Forelimb muscle (tissue), 1 donor: ENCODE data around the gene ARRDC5. TPM values are rescaled to one million over a fixed set of nuclear protein-coding genes. Genes with fewer than 3 reads are reported as not detected.
"Not testable (repeated sequence)": the region's sequence is repeated elsewhere in the genome, so short reads cannot be mapped to it uniquely, and the experiment has no call there.

ENCODE experiments used
- DNase-seq: peaks from one replicate; pipeline ENCODE4 v3.0.0-alpha.2; 2013; ENCODE audit warnings: low read depth
- polyA plus RNA-seq: library from polyadenylated mRNA; unstranded; fragments of 120-200 nt; gene quantifications from one replicate; pipeline ENCODE4 v1.2.1, GENCODE V29; 2013; ENCODE audit not compliant: insufficient read length

The ARRDC5 gene
- polyA plus RNA-seq, 1 donor: not detected

- DNase-seq: peak; percentile 35
Measured at GRCh38 chr19:4909897-4910593, 7.3 kb upstream of the ARRDC5 start.

GRCh38 chr19:4909156-4909896 lies 6.6 kb upstream of the ARRDC5 start, which contains the start of gene UHRF1:
Gene UHRF1 (plus strand): TSS chr19:4909501. CDS start chr19:4910886, 1,385 bp downstream.
- DNase-seq: no peak

GRCh38 chr19:4908781-4909155 lies 6.1 kb upstream of the ARRDC5 start:
- no peak for DNase-seq

GRCh38 chr19:4908360-4908759 lies 5.7 kb upstream of the ARRDC5 start:
- no peak for DNase-seq

GRCh38 chr19:4906963-4907362 lies 4.3 kb upstream of the ARRDC5 start:
- no peak for DNase-seq

GRCh38 chr19:4904481-4904880 lies 1.8 kb upstream of the ARRDC5 start:
- no peak for DNase-seq

GRCh38 chr19:4900879-4901278 lies 1.8 kb downstream of the ARRDC5 start:
- not testable (repeated sequence) for DNase-seq

- no peak for DNase-seq
Measured at GRCh38 chr19:4897146-4897545, 5.5 kb downstream of the ARRDC5 start.

- DNase-seq: no peak
Measured at GRCh38 chr19:4896372-4896771, 6.3 kb downstream of the ARRDC5 start.

- not testable (repeated sequence) for DNase-seq
Measured at GRCh38 chr19:4892962-4893361, 9.7 kb downstream of the ARRDC5 start.

- no peak for DNase-seq
Measured at GRCh38 chr19:4891066-4891465, 11.6 kb downstream of the ARRDC5 start.

- DNase-seq: no peak
Measured at GRCh38 chr19:4889034-4889815, 13.5 kb downstream of the ARRDC5 start.

- not testable (repeated sequence) for DNase-seq
Measured at GRCh38 chr19:4887803-4888202, 14.9 kb downstream of the ARRDC5 start.

GRCh38 chr19:4884993-4885392 lies 17.7 kb downstream of the ARRDC5 start:
- DNase-seq: not testable (repeated sequence)

- DNase-seq: not testable (repeated sequence)
Measured at GRCh38 chr19:4882874-4883273, 19.8 kb downstream of the ARRDC5 start.

- DNase-seq: no peak
Measured at GRCh38 chr19:4879041-4879440, 23.7 kb downstream of the ARRDC5 start.

- DNase-seq: no peak
Measured at GRCh38 chr19:4878491-4878968, 24.2 kb downstream of the ARRDC5 start.

- no peak for DNase-seq
Measured at GRCh38 chr19:4877753-4878490, 24.8 kb downstream of the ARRDC5 start.

GRCh38 chr19:4873930-4874329 lies 28.8 kb downstream of the ARRDC5 start:
- no peak for DNase-seq

GRCh38 chr19:4871711-4872110 lies 31.0 kb downstream of the ARRDC5 start:
- no peak for DNase-seq

GRCh38 chr19:4870025-4870700 lies 32.5 kb downstream of the ARRDC5 start:
- no peak for DNase-seq
